HS-27A (cell line): ENCODE data around the gene OSBPL5.

Experiments used
- DNase-seq: peaks from one replicate; pipeline ENCODE4 v3.0.0-alpha.2; 2012; ENCODE audit warnings: low read depth, missing footprints

OSBPL5 gene

DNA sequence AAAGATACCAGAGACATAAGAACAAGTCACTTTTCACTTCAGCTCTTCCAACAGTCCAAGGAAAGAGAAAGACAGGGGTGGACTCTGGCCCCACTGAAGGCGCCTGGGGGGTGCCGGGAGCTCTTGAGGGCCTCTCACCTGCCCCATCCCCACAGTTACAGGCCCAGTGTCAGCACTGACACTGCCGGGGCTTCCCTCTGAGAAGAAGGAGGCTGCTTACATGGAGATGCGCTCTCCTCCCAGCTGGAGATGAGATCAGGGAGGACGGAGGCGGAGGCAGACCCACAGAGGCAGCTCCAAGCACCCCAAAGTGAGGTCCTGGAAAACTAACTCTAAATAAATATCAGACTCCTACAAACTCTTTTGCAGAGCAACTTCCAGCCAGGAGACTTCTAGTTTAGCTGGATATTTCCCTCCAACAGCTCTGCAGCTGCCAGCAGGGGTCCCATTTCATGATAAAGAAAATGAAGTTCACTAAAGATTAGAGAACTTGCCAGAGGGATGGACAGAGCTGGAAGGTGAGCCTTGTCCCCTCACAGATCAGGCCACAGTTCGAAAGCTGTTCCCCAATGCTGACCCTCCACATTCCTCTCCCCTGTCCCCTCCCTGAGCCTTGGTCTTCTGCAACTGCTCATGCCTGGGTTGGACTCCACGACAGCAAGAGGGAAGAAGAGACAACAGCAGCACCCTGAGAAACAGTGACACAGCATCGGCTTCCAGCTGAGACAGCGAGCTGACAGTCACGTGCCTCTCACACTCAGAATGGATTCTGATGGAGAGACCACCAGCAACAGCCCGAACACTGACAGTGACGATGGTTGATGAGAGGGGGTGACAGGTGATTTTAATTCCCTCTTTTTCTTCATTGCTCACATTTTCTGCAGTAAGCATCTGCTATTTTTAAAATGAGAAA, 113.7 kb downstream of the OSBPL5 start:
- DNase-seq, result no peak

DNA sequence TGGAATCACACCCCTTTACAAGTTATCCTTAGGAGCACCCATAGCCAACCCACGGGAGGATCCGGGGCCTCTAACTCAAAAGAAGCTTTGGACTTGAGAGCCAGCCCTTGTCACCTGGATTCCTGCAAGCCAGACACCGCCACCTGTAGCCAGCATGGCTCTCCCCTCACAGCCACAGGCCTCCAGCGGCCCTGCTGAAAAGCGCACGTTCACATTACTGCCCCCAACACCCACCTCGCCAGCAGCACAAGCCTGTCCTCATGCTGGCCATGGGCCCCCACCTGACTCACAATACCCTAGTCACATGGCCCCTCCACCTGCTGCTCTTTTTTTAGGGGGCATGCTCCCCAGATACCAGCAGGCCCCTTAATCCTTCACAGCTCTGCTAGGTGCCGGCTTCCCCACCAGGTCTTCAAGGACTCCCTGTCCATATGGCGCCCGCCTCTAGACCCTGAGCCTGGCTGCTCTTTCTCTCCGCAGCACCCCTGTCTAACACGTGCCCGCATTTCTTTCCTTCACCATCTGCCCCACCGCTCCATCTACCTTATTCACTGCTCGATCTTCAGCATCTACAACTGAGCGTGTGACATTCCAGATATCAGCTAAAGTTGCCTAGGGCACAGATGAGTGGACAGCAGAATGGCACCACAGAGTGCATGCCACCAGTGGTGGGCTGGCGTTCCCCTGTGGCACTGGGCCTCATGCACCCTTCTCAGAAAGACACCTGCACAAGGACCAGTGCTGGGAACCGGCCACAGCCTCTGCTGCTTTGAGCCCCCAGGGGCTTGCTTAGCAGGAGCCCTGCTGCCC, 114.5 kb downstream of the OSBPL5 start:
- no peak for DNase-seq

DNA sequence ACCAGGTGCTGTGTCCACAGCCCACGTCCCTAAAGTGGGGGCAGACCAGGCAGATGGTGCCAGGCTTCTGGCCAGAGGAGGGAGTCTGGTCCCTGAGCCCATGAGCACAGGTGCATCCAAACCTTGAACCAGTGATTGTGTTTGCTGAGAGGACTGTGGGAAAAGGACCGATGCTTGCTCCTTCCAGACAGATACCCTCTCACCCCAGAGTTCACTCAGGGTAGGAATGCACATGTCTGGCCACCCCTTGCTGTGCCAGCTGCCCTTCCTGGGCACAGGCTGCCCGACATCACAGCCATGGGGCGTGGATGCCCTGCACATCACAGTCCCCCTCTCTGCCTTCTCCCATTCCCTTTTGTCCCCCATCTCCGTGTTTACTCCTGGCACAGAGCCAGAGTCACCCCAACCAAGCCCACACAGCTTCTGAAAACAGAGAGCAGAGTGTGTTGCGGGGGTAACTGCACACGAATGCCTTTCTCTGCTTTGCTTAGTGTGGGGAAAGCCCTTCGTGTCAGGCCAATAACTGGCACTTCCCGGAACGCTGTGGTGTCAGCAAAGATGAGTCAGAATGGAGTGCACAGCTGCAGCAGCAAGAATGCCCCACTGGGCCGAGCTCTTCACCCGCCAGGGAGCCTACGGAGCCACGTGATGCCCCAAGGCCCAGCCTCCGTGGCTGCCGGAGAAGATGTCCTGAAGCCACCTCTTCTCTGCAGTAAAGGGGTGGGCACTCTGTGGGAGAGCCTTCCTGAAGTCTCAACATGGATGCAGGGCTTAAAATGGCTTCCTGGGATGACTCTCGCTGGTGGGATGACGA, 115.5 kb downstream of the OSBPL5 start:
- DNase-seq, result peak; percentile 83

DNA sequence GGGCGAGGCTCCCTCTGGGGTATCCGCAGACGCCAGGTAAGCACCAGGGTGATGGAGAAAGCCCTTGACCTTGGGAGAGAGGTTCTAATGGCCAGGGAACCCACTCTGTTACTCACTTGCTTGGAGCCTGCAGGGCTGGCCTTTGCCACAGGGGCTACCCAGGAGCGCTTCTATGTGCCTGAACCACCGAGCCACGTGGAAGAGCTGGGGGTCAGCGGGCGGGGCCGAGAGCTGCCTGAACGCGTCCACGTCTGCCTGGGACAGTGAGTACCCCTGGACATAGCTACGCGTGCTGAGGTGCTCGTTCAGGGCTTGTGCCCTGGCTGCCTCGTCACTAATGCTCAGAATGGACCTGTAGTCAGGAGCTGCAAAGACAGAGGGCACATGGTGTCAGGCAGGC, 117.5 kb downstream of the OSBPL5 start:
- no peak for DNase-seq

- no peak for DNase-seq
Observed at GRCh38 chr11:3046641-3047040, 118.5 kb downstream of the OSBPL5 start.

DNA sequence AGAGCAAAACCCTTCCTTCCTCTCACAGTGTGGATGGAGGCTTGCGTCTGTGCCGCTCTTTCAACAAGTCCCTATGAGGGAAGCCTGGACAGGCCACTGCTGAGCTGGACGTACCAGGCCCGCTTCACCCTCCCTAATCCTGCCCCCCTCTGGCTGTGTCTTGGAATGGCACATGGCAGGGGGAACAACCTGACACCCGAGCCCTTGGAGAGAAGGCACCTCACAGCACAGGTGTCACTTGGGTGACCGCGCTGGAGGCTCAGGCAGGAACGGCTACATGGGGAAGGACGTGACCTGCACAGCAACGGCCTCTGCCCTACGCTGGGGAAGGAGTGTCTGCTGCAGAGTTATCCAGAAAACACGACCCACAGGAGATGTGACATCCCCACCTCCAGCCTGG, 118.9 kb downstream of the OSBPL5 start:
- no peak for DNase-seq

- DNase-seq, result no peak
Observed at GRCh38 chr11:3044915-3045314, 120.2 kb downstream of the OSBPL5 start.

DNA sequence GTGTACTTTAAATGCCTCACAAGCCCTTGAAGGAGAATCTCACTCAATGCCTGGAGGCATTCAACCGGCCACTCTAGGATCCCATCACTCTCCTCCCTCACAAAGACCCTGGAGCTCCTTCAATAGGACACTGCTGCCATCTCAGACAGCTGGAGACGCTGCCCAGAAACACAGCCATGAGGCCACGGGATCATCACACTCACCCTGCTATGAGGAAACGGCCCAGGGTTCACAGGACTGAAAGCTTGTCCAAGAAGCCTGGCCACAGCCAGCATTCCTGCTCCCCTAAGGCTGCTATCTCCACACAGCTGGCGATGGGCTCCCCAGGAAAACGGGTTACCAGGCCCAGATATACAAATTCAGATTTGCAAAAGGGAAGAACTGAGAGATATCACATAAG, 121.1 kb downstream of the OSBPL5 start:
- no peak for DNase-seq

- DNase-seq, result no peak
Observed at GRCh38 chr11:3043315-3043871, 121.7 kb downstream of the OSBPL5 start.

- no peak for DNase-seq
Observed at GRCh38 chr11:3042496-3043314, 122.4 kb downstream of the OSBPL5 start.

GRCh38 chr11:3041699-3042441, 123.2 kb downstream of the OSBPL5 start:
- no peak for DNase-seq

DNA sequence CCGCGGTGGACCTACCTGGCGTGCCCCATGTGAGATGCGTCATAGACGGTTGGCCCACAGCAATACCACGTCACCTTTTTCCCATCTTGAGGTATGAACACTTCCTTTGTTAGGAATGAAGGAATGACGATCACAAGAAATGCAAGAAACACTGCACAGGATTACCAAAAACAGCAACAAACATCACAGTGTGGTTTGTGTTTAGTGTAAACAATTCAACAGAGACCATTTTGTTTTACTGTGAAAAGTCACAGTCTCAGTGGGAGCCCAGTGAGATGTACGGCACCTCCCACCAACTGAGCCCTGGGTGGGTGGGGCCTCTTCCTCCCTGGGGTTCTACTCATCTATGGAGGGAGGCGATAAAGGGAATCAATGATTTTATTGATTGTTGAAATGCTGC, 124.2 kb downstream of the OSBPL5 start:
- no peak for DNase-seq

GRCh38 chr11:3037945-3038271, 127.2 kb downstream of the OSBPL5 start:
- no peak for DNase-seq
